HEK293 (cell line): ENCODE data around the gene WNT6.

Experiments
- ATF2 ChIP-seq: fragments of 450-650 bp; formaldehyde crosslinking; IDR thresholded peaks from 2 replicates; pipeline ENCODE4 v1.5.1; 2016; ENCODE audit warnings: missing biosample characterization, missing genetic modification characterization, low read depth
- CTCF ChIP-seq: fragments of 450-650 bp; formaldehyde crosslinking; IDR thresholded peaks from 2 replicates; pipeline ENCODE4 v1.5.1; 2016; ENCODE audit warnings: missing biosample characterization, missing genetic modification characterization
- EGR2 ChIP-seq: fragments of 450-650 bp; formaldehyde crosslinking; IDR thresholded peaks from 2 replicates; pipeline ENCODE4 v1.5.1; 2016; ENCODE audit warnings: low read depth, missing biosample characterization, missing genetic modification characterization
- GLIS1 ChIP-seq: fragments of 450-650 bp; formaldehyde crosslinking; IDR thresholded peaks from 2 replicates; pipeline ENCODE4 v1.5.1; 2016; ENCODE audit warnings: missing biosample characterization, missing genetic modification characterization
- GLIS2 ChIP-seq: fragments of 450-650 bp; formaldehyde crosslinking; IDR thresholded peaks from 2 replicates; pipeline ENCODE4 v1.5.1; 2016; ENCODE audit warnings: missing biosample characterization, missing genetic modification characterization
- KLF1 ChIP-seq: fragments of 450-650 bp; formaldehyde crosslinking; IDR thresholded peaks from 2 replicates; pipeline ENCODE4 v1.5.1; 2016; ENCODE audit warnings: missing biosample characterization, missing genetic modification characterization
- KLF17 ChIP-seq: fragments of 450-650 bp; formaldehyde crosslinking; IDR thresholded peaks from 2 replicates; pipeline ENCODE4 v1.5.1; 2016; ENCODE audit warnings: missing biosample characterization, missing genetic modification characterization
- KLF8 ChIP-seq: fragments of 450-650 bp; formaldehyde crosslinking; IDR thresholded peaks from 2 replicates; pipeline ENCODE4 v1.5.1; 2016; ENCODE audit warnings: missing biosample characterization, missing genetic modification characterization
- SP3 ChIP-seq: fragments of 450-650 bp; formaldehyde crosslinking; IDR thresholded peaks from 2 replicates; pipeline ENCODE4 v1.5.1; 2016; ENCODE audit warnings: missing biosample characterization, missing genetic modification characterization
- SP7 ChIP-seq: fragments of 450-650 bp; formaldehyde crosslinking; IDR thresholded peaks from 2 replicates; pipeline ENCODE4 v1.5.1; 2016; ENCODE audit warnings: missing biosample characterization, missing genetic modification characterization
- ZFHX2 ChIP-seq: fragments of 450-650 bp; formaldehyde crosslinking; conservative IDR thresholded peaks from 2 replicates; pipeline ENCODE4 v1.5.1; 2016; ENCODE audit warnings: missing biosample characterization, missing genetic modification characterization
- ZFP69B ChIP-seq: fragments of 450-650 bp; formaldehyde crosslinking; IDR thresholded peaks from 2 replicates; pipeline ENCODE4 v1.5.1; 2016; ENCODE audit warnings: missing biosample characterization, missing genetic modification characterization
- ZNF2 ChIP-seq: fragments of 450-650 bp; formaldehyde crosslinking; IDR thresholded peaks from 2 replicates; pipeline ENCODE4 v1.5.1; 2016; ENCODE audit warnings: missing biosample characterization, missing genetic modification characterization
- ZNF394 ChIP-seq: fragments of 450-650 bp; formaldehyde crosslinking; IDR thresholded peaks from 2 replicates; pipeline ENCODE4 v1.5.1; 2016; ENCODE audit warnings: missing biosample characterization, missing genetic modification characterization, mild to moderate bottlenecking, moderate library complexity, borderline replicate concordance
- ZNF600 ChIP-seq: fragments of 450-650 bp; formaldehyde crosslinking; IDR thresholded peaks from 2 replicates; pipeline ENCODE4 v1.5.1; 2016; ENCODE audit warnings: missing biosample characterization, missing genetic modification characterization
- ZNF621 ChIP-seq: fragments of 450-650 bp; formaldehyde crosslinking; IDR thresholded peaks from 2 replicates; pipeline ENCODE4 v1.5.1; 2017; ENCODE audit warnings: missing biosample characterization, missing genetic modification characterization
- ZNF639 ChIP-seq: fragments of 450-650 bp; formaldehyde crosslinking; IDR thresholded peaks from 2 replicates; pipeline ENCODE4 v1.5.1; 2016; ENCODE audit warnings: missing biosample characterization, missing genetic modification characterization
- ZNF654 ChIP-seq: fragments of 450-650 bp; formaldehyde crosslinking; IDR thresholded peaks from 2 replicates; pipeline ENCODE4 v1.5.1; 2016; ENCODE audit warnings: low read depth, missing biosample characterization, missing genetic modification characterization
- ZNF791 ChIP-seq: fragments of 450-650 bp; formaldehyde crosslinking; IDR thresholded peaks from 2 replicates; pipeline ENCODE4 v1.5.1; 2016; ENCODE audit warnings: missing biosample characterization, missing genetic modification characterization
- TF ChIP-seq, protein P1 (sequence below): fragments of 450-650 bp; formaldehyde crosslinking; IDR thresholded peaks from 2 replicates; pipeline ENCODE4 v1.5.1; 2016; ENCODE audit warnings: missing biosample characterization, missing genetic modification characterization
- TF ChIP-seq, protein P2 (sequence below): fragments of 450-650 bp; formaldehyde crosslinking; IDR thresholded peaks from 2 replicates; pipeline ENCODE4 v1.5.1; 2016; ENCODE audit warnings: missing biosample characterization, missing genetic modification characterization
- TF ChIP-seq, protein P3 (sequence below): sonication (generic); formaldehyde crosslinking; IDR thresholded peaks from 2 replicates; pipeline ENCODE4 v1.8.1; 2022; ENCODE audit warnings: mild to moderate bottlenecking, moderate library complexity, missing genetic modification reagents
- TF ChIP-seq, protein P4 (sequence below): fragments of 450-650 bp; formaldehyde crosslinking; IDR thresholded peaks from 2 replicates; pipeline ENCODE4 v1.5.1; 2017; ENCODE audit warnings: missing biosample characterization, mild to moderate bottlenecking, missing genetic modification characterization, moderate library complexity

WNT6 gene

GRCh38 chr2:218898109-218898878 lies 38.7 kb downstream of the WNT6 start (continued):
- TF ChIP-seq ATF2 (tag by site-specific recombination) (no peak), ZNF621 (no peak), ZFHX2 (tag by site-specific recombination) (peak; percentile 53), SP3 (tag by site-specific recombination) (peak; percentile 27; the same call in 1 of the 2 replicates), KLF17 (tag by site-specific recombination) (peak; percentile 87), ZNF639 (tag by site-specific recombination) (no peak), KLF1 (tag by site-specific recombination) (peak; percentile 95), SP7 (tag by site-specific recombination) (peak; percentile 49), ZNF394 (tag by site-specific recombination) (peak; percentile 29; the same call in 1 of the 2 replicates), ZFP69B (tag by site-specific recombination) (0 out of 2 replicates have a peak, but pooled peaks have one; percentile 49), ZNF600 (tag by site-specific recombination) (peak; percentile 86), GLIS1 (tag by site-specific recombination) (peak; percentile 96), ZNF2 (peak; percentile 73; the same call in 1 of the 2 replicates), ZNF791 (no peak), KLF8 (peak; percentile 84; the same call in 1 of the 2 replicates), EGR2 (peak; percentile 46; the same call in 1 of the 2 replicates), CTCF (tag by site-specific recombination) (peak; percentile 98), GLIS2 (tag by site-specific recombination) (peak; percentile 87), ZNF654 (tag by site-specific recombination) (peak; percentile 50)
- TF ChIP-seq, protein P1, sequence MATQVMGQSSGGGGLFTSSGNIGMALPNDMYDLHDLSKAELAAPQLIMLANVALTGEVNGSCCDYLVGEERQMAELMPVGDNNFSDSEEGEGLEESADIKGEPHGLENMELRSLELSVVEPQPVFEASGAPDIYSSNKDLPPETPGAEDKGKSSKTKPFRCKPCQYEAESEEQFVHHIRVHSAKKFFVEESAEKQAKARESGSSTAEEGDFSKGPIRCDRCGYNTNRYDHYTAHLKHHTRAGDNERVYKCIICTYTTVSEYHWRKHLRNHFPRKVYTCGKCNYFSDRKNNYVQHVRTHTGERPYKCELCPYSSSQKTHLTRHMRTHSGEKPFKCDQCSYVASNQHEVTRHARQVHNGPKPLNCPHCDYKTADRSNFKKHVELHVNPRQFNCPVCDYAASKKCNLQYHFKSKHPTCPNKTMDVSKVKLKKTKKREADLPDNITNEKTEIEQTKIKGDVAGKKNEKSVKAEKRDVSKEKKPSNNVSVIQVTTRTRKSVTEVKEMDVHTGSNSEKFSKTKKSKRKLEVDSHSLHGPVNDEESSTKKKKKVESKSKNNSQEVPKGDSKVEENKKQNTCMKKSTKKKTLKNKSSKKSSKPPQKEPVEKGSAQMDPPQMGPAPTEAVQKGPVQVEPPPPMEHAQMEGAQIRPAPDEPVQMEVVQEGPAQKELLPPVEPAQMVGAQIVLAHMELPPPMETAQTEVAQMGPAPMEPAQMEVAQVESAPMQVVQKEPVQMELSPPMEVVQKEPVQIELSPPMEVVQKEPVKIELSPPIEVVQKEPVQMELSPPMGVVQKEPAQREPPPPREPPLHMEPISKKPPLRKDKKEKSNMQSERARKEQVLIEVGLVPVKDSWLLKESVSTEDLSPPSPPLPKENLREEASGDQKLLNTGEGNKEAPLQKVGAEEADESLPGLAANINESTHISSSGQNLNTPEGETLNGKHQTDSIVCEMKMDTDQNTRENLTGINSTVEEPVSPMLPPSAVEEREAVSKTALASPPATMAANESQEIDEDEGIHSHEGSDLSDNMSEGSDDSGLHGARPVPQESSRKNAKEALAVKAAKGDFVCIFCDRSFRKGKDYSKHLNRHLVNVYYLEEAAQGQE (tag by site-specific recombination), result 0 out of 2 replicates have a peak, but pooled peaks have one; percentile 34
- TF ChIP-seq, protein P2, sequence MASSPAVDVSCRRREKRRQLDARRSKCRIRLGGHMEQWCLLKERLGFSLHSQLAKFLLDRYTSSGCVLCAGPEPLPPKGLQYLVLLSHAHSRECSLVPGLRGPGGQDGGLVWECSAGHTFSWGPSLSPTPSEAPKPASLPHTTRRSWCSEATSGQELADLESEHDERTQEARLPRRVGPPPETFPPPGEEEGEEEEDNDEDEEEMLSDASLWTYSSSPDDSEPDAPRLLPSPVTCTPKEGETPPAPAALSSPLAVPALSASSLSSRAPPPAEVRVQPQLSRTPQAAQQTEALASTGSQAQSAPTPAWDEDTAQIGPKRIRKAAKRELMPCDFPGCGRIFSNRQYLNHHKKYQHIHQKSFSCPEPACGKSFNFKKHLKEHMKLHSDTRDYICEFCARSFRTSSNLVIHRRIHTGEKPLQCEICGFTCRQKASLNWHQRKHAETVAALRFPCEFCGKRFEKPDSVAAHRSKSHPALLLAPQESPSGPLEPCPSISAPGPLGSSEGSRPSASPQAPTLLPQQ (tag by site-specific recombination), result peak; percentile 68
- TF ChIP-seq, protein P3, sequence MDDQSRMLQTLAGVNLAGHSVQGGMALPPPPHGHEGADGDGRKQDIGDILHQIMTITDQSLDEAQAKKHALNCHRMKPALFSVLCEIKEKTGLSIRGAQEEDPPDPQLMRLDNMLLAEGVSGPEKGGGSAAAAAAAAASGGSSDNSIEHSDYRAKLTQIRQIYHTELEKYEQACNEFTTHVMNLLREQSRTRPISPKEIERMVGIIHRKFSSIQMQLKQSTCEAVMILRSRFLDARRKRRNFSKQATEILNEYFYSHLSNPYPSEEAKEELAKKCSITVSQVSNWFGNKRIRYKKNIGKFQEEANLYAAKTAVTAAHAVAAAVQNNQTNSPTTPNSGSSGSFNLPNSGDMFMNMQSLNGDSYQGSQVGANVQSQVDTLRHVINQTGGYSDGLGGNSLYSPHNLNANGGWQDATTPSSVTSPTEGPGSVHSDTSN (CRISPR knock-in tag), result peak; percentile 73; the same call in 1 of the 2 replicates
- TF ChIP-seq, protein P4, sequence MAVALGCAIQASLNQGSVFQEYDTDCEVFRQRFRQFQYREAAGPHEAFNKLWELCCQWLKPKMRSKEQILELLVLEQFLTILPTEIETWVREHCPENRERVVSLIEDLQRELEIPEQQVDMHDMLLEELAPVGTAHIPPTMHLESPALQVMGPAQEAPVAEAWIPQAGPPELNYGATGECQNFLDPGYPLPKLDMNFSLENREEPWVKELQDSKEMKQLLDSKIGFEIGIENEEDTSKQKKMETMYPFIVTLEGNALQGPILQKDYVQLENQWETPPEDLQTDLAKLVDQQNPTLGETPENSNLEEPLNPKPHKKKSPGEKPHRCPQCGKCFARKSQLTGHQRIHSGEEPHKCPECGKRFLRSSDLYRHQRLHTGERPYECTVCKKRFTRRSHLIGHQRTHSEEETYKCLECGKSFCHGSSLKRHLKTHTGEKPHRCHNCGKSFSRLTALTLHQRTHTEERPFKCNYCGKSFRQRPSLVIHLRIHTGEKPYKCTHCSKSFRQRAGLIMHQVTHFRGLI (tag by site-specific recombination), result peak; percentile 64
